Measurements from ENCODE around the gene ABCC2. TPM values are rescaled to one million over a fixed set of nuclear protein-coding genes. Genes with fewer than 3 reads are reported as not detected.

ABCC2 gene
- total RNA-seq, 1 donor from 2014 or later = 0.39 TPM

- Mint-ChIP-seq H3K4me3 (ENCODE audit: unreplicated experiment) (no peak overlapping the region), H3K27me3 (ENCODE audit: unreplicated experiment) (peaks cover 3% of the 10 kb centered on the region), H3K4me1 (ENCODE audit: low read depth, unreplicated experiment) (no peaks in the 10 kb centered on the region), H3K9me3 (ENCODE audit: unreplicated experiment) (no peaks in the 10 kb centered on the region), H3K36me3 (ENCODE audit: unreplicated experiment) (no peaks in the 10 kb centered on the region), H3K27ac (ENCODE audit: unreplicated experiment) (no peak overlapping the region)
- DNase-seq = no peak
- TF ChIP-seq CTCF (IDR thresholded peaks at IDR 0.05; ENCODE audit: partially characterized antibody, unreplicated experiment) = no peak
These were observed 27.6 kb downstream of the ABCC2 start for GRCh38 chr10:99809931-99810615.

GRCh38 chr10:99812177-99812576 is 29.7 kb downstream of the ABCC2 start:
- no peak overlapping the region for H3K27ac Mint-ChIP-seq (ENCODE audit: unreplicated experiment)
- TF ChIP-seq CTCF (IDR thresholded peaks at IDR 0.05; ENCODE audit: partially characterized antibody, unreplicated experiment) = no peak
- no peaks in the 10 kb centered on the region for H3K36me3 Mint-ChIP-seq (ENCODE audit: unreplicated experiment)
- no peak overlapping the region for H3K4me3 Mint-ChIP-seq (ENCODE audit: unreplicated experiment)
- no peaks in the 10 kb centered on the region for H3K4me1 Mint-ChIP-seq (ENCODE audit: low read depth, unreplicated experiment)
- peaks cover 2% of the 10 kb centered on the region for H3K27me3 Mint-ChIP-seq (ENCODE audit: unreplicated experiment)
- DNase-seq = no peak
- peaks cover 2% of the 10 kb centered on the region for H3K9me3 Mint-ChIP-seq (ENCODE audit: unreplicated experiment)

GRCh38 chr10:99814143-99814542 is 31.7 kb downstream of the ABCC2 start:
- Mint-ChIP-seq H3K4me1 (ENCODE audit: low read depth, unreplicated experiment) (no peaks in the 10 kb centered on the region), H3K4me3 (ENCODE audit: unreplicated experiment) (no peak overlapping the region), H3K27ac (ENCODE audit: unreplicated experiment) (no peak overlapping the region), H3K9me3 (ENCODE audit: unreplicated experiment) (peaks cover 2% of the 10 kb centered on the region), H3K27me3 (ENCODE audit: unreplicated experiment) (peaks cover 2% of the 10 kb centered on the region), H3K36me3 (ENCODE audit: unreplicated experiment) (no peaks in the 10 kb centered on the region)
- TF ChIP-seq CTCF (IDR thresholded peaks at IDR 0.05; ENCODE audit: partially characterized antibody, unreplicated experiment) = no peak
- no peak for DNase-seq

- no peak overlapping the region for H3K4me3 Mint-ChIP-seq (ENCODE audit: unreplicated experiment)
- no peaks in the 10 kb centered on the region for H3K4me1 Mint-ChIP-seq (ENCODE audit: low read depth, unreplicated experiment)
- TF ChIP-seq CTCF (IDR thresholded peaks at IDR 0.05; ENCODE audit: partially characterized antibody, unreplicated experiment) = no peak
- peaks cover 4% of the 10 kb centered on the region for H3K9me3 Mint-ChIP-seq (ENCODE audit: unreplicated experiment)
- DNase-seq = no peak
- no peak overlapping the region for H3K27ac Mint-ChIP-seq (ENCODE audit: unreplicated experiment)
- H3K36me3 Mint-ChIP-seq (ENCODE audit: unreplicated experiment) = no peaks in the 10 kb centered on the region
- H3K27me3 Mint-ChIP-seq (ENCODE audit: unreplicated experiment) = peaks cover 2% of the 10 kb centered on the region
These were observed 33.2 kb downstream of the ABCC2 start for GRCh38 chr10:99815621-99816020.

GRCh38 chr10:99827936-99828335 is 45.5 kb downstream of the ABCC2 start:
- no peak for DNase-seq
- H3K36me3 Mint-ChIP-seq (ENCODE audit: unreplicated experiment) = peaks cover 9% of the 10 kb centered on the region
- H3K27me3 Mint-ChIP-seq (ENCODE audit: unreplicated experiment) = peaks cover 2% of the 10 kb centered on the region
- no peak overlapping the region for H3K4me3 Mint-ChIP-seq (ENCODE audit: unreplicated experiment)
- H3K9me3 Mint-ChIP-seq (ENCODE audit: unreplicated experiment) = no peaks in the 10 kb centered on the region
- H3K27ac Mint-ChIP-seq (ENCODE audit: unreplicated experiment) = no peak overlapping the region
- TF ChIP-seq CTCF (IDR thresholded peaks at IDR 0.05; ENCODE audit: partially characterized antibody, unreplicated experiment) = no peak
- H3K4me1 Mint-ChIP-seq (ENCODE audit: low read depth, unreplicated experiment) = peaks cover 7% of the 10 kb centered on the region

Data from glutamatergic neuron (in vitro differentiated cells).